HepG2 (cell line): ENCODE measurements around the gene TEAD1. TPM values are rescaled to one million over a fixed set of nuclear protein-coding genes. Genes with fewer than 3 reads are reported as not detected.

Experiments
- ATAD3A ChIP-seq: sonication (generic); formaldehyde crosslinking; IDR thresholded peaks from 2 replicates; pipeline ENCODE4 v1.4.0; 2020; ENCODE audit warnings: missing genetic modification reagents
- ETV6 ChIP-seq: sonication (generic); formaldehyde crosslinking; conservative IDR thresholded peaks from 2 replicates; pipeline ENCODE4 v1.4.0; 2020; ENCODE audit warnings: missing genetic modification reagents
- NFIC ChIP-seq: IDR thresholded peaks from 2 replicates; pipeline ENCODE4 v1.6.1; 2012; ENCODE audit warnings: mild to moderate bottlenecking, low read length, inconsistent platforms
- PCBP2 ChIP-seq: fragments of 200-400 bp; formaldehyde crosslinking; optimal IDR thresholded peaks from 2 replicates; pipeline ENCODE3; 2018; ENCODE audit warnings: low read length, low read depth; ENCODE audit not compliant: poor library complexity, severe bottlenecking
- RORA ChIP-seq: sonication (generic); formaldehyde crosslinking; IDR thresholded peaks from 2 replicates; pipeline ENCODE4 v1.5.0; 2020; ENCODE audit warnings: mild to moderate bottlenecking, missing genetic modification reagents, moderate library complexity
- SCMH1 ChIP-seq: sonication (generic); formaldehyde crosslinking; IDR thresholded peaks from 2 replicates; pipeline ENCODE4 v1.9.0; 2021; ENCODE audit warnings: missing genetic modification reagents, mild to moderate bottlenecking, borderline replicate concordance
- ZBTB8A ChIP-seq: sonication (generic); formaldehyde crosslinking; IDR thresholded peaks from 2 replicates; pipeline ENCODE4 v1.4.0; 2020; ENCODE audit warnings: mild to moderate bottlenecking, low read depth, missing genetic modification reagents, borderline replicate concordance
- ZFP41 ChIP-seq: sonication (generic); formaldehyde crosslinking; IDR thresholded peaks from 2 replicates; pipeline ENCODE4 v1.4.0; 2020; ENCODE audit warnings: mild to moderate bottlenecking, missing genetic modification reagents, borderline replicate concordance
- ZFP90 ChIP-seq: sonication (generic); formaldehyde crosslinking; IDR thresholded peaks from 2 replicates; pipeline ENCODE4 v1.8.0; 2022; ENCODE audit warnings: missing genetic modification reagents, mild to moderate bottlenecking, inconsistent platforms, borderline replicate concordance
- ZNF713 ChIP-seq: sonication (generic); formaldehyde crosslinking; IDR thresholded peaks from 2 replicates; pipeline ENCODE4 v1.4.0; 2020; ENCODE audit warnings: mild to moderate bottlenecking, missing genetic modification reagents
- polyA plus RNA-seq, 8 experiments: library from polyadenylated mRNA; depleted of rRNA in 3 of 8; stranded (reverse) in 7 of 8; unstranded in 1 of 8; fragments of >200 nt; fragmentation: Illumina TruSeq in 4 of 8; extraction: Trizol in 4 of 8; gene quantifications; 2 replicates each; pipeline versions ENCODE4 v1.2.1 to v1.2.3, GENCODE V29; 2011 to 2016; ENCODE audit warnings: low read depth in 4 of 8, missing spikeins in 1 of 8, mixed read lengths in 1 of 8; ENCODE audit not compliant: insufficient read depth in 1 of 8
- total RNA-seq, 5 experiments: library from RNA; depleted of rRNA; stranded (reverse); fragments of >200 nt; fragmentation: Illumina TruSeq; extraction: Trizol; gene quantifications; 2 replicates each; pipeline ENCODE4 v1.2.3, GENCODE V29; 2016; ENCODE audit warnings: low read depth in 1 of 5
- TF ChIP-seq, protein P1 (sequence below): sonication (generic); formaldehyde crosslinking; IDR thresholded peaks from 2 replicates; pipeline ENCODE4 v1.4.0; 2020; ENCODE audit warnings: missing genetic modification reagents
- TF ChIP-seq, protein P2 (sequence below): sonication (generic); formaldehyde crosslinking; IDR thresholded peaks from 2 replicates; pipeline ENCODE4 v1.4.0; 2020; ENCODE audit warnings: mild to moderate bottlenecking, missing genetic modification reagents
- TF ChIP-seq, protein P3 (sequence below): sonication (generic); formaldehyde crosslinking; IDR thresholded peaks from 2 replicates; pipeline ENCODE4 v1.5.0; 2020; ENCODE audit warnings: missing genetic modification reagents
- TF ChIP-seq, protein P4 (sequence below): sonication (generic); formaldehyde crosslinking; IDR thresholded peaks from 2 replicates; pipeline ENCODE4 v1.4.0; 2020; ENCODE audit warnings: low read depth, mild to moderate bottlenecking, missing genetic modification reagents
- TF ChIP-seq, protein P5 (sequence below): sonication (generic); formaldehyde crosslinking; IDR thresholded peaks from 2 replicates; pipeline ENCODE4 v1.4.0; 2020; ENCODE audit warnings: mild to moderate bottlenecking, missing genetic modification reagents

TEAD1 gene
- total and polyA plus RNA-seq, 2 of the 13 experiments (the other 11 are each of a cell fraction or from before 2014, with no cell fraction given), result 20.1 to 30.5 TPM

DNA sequence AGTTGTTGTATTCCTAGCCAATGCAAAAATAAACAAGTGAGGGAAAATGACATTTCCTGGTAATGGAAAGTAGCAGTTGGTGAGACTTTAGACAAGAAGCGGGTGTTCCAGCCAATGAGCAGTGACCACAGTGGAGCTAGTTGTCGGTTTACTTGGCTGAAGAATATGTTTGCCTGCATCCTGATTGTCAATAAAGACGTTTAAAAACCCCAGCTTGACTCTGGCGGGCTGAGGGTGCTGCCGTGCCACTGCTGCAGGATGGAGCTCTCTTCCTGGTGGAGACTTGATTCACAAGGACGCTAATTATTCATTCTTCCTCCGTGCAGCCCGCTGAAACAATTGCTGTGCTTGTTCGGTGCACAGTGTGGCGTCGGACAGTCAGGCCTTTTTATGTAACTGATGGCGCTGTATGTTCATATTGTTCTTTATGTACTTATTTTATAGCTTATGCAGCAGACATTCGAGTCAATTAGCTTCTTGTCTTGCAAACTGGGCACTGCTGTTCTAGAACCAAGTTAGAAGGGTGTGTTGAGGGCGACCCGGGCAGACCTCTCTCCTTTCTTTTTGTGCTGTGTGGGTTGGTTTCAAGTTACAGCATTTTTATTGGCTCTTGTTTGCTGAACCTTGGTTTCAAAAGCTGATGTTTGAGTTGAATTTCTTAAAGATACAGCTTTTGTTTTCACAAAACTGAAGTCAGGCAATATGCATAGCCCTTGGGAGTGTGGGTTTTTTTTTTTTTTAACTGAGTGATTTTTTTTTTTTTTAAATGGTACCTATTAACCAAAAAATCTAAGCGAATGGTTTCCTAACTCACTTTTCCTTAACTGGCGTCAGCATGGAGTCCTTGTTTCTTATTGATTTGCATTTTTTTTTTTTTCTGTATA is 153.9 kb downstream of the TEAD1 start (continued):
- TF ChIP-seq, protein P1, sequence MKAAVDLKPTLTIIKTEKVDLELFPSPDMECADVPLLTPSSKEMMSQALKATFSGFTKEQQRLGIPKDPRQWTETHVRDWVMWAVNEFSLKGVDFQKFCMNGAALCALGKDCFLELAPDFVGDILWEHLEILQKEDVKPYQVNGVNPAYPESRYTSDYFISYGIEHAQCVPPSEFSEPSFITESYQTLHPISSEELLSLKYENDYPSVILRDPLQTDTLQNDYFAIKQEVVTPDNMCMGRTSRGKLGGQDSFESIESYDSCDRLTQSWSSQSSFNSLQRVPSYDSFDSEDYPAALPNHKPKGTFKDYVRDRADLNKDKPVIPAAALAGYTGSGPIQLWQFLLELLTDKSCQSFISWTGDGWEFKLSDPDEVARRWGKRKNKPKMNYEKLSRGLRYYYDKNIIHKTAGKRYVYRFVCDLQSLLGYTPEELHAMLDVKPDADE (CRISPR knock-in tag), result no peak
- no peak for TF ChIP-seq SCMH1 (CRISPR knock-in tag)
- TF ChIP-seq, protein P2, sequence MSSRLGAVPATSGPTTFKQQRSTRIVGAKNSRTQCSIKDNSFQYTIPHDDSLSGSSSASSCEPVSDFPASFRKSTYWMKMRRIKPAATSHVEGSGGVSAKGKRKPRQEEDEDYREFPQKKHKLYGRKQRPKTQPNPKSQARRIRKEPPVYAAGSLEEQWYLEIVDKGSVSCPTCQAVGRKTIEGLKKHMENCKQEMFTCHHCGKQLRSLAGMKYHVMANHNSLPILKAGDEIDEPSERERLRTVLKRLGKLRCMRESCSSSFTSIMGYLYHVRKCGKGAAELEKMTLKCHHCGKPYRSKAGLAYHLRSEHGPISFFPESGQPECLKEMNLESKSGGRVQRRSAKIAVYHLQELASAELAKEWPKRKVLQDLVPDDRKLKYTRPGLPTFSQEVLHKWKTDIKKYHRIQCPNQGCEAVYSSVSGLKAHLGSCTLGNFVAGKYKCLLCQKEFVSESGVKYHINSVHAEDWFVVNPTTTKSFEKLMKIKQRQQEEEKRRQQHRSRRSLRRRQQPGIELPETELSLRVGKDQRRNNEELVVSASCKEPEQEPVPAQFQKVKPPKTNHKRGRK (CRISPR knock-in tag), result no peak
- TF ChIP-seq NFIC, result peak; percentile 55; the same call in 1 of the 2 replicates
- TF ChIP-seq, protein P3, sequence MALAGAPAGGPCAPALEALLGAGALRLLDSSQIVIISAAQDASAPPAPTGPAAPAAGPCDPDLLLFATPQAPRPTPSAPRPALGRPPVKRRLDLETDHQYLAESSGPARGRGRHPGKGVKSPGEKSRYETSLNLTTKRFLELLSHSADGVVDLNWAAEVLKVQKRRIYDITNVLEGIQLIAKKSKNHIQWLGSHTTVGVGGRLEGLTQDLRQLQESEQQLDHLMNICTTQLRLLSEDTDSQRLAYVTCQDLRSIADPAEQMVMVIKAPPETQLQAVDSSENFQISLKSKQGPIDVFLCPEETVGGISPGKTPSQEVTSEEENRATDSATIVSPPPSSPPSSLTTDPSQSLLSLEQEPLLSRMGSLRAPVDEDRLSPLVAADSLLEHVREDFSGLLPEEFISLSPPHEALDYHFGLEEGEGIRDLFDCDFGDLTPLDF (CRISPR knock-in tag), result 0 out of 2 replicates have a peak, but pooled peaks have one; percentile 46
- TF ChIP-seq ZNF713 (CRISPR knock-in tag), result no peak
- TF ChIP-seq PCBP2, result no peak
- TF ChIP-seq ZBTB8A (CRISPR knock-in tag), result no peak
- peak; percentile 50; the same call in 1 of the 2 replicates for TF ChIP-seq ZFP90
- TF ChIP-seq, protein P4, sequence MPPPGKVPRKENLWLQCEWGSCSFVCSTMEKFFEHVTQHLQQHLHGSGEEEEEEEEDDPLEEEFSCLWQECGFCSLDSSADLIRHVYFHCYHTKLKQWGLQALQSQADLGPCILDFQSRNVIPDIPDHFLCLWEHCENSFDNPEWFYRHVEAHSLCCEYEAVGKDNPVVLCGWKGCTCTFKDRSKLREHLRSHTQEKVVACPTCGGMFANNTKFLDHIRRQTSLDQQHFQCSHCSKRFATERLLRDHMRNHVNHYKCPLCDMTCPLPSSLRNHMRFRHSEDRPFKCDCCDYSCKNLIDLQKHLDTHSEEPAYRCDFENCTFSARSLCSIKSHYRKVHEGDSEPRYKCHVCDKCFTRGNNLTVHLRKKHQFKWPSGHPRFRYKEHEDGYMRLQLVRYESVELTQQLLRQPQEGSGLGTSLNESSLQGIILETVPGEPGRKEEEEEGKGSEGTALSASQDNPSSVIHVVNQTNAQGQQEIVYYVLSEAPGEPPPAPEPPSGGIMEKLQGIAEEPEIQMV, result no peak
- TF ChIP-seq, protein P5, sequence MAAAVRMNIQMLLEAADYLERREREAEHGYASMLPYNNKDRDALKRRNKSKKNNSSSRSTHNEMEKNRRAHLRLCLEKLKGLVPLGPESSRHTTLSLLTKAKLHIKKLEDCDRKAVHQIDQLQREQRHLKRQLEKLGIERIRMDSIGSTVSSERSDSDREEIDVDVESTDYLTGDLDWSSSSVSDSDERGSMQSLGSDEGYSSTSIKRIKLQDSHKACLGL (CRISPR knock-in tag), result no peak
- TF ChIP-seq ZFP41, result no peak
- TF ChIP-seq ETV6 (CRISPR knock-in tag), result no peak
- TF ChIP-seq RORA (CRISPR knock-in tag), result no peak
- TF ChIP-seq ATAD3A, result no peak
